Inflammatory macrophage treated with lipopolysaccharide for 4 hours (primary cell): ENCODE results near the gene WDR91.
"Not testable (repeated sequence)": the region's sequence is repeated elsewhere in the genome, so short reads cannot be mapped to it uniquely, and the experiment has no call there.

ENCODE experiments used
- DNase-seq: peaks from one replicate; pipeline ENCODE4 v3.0.0-alpha.2; 2020

WDR91 gene

DNA sequence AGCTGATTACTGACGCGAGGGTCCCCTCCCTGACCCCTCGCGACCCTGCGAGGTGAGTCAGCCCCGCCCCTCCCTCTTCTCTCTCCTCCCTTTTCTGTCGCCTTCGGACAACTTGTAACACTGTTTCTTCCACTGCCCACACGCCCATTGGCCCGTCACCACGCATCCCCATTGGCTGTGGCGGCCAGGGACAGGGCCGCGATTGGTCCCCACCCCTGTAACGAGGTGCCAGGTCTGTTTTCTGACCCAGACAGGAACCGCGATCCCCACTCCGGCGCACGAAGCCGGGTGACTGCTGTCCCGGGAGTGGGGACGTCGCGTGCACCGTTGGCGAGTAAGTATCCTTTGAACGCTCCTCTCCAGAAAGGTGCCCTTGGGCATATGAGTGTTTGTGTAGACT lies 22.2 kb upstream of the WDR91 start, which contains the start of gene STRA8:
Gene STRA8 (plus strand): TSS at position 269 of the 400 bp plus-strand sequence. CDS start 6,687 bp downstream, outside the sequence.
- no peak for DNase-seq

DNA sequence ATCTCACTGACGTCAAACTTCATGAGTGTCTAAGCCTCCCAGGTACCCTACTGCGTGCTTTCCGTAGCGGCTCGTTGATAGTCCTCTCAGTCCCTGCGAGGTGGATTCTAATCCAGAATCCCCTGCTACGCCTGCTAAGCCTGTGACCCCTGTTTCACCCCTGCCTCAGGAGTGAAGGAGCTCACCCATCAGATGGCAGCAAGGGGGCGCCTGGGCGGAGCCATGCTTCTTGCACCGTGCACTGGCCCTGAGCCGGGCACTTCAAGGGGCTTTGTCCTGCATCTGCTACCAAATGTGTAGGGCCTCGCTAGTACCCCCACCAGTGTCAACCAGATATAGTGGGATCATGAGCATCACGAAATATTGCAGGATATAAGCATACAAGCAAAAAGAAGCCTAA lies 21.4 kb upstream of the WDR91 start:
- no peak for DNase-seq

- no peak for DNase-seq
Measured at GRCh38 chr7:135232087-135232486, 20.8 kb upstream of the WDR91 start.

DNA sequence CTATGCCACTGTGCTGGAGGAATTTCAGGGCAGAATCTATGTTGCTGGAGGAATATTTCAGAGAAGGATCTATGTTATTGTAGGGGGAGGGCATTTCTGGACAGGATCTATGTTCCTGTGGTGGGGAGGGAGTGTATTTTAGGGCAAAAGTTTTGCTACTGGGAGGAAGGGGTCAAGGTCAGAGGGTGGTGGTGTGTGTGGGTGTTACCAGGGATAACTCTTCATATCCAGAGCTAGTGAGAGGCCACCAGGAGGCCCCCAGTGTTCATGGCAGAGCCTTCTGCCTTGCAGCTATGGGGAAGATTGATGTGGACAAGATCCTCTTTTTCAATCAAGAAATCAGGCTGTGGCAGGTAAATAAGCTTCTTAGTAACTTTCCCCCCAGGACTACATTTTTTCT lies 20.4 kb upstream of the WDR91 start:
- no peak for DNase-seq

DNA sequence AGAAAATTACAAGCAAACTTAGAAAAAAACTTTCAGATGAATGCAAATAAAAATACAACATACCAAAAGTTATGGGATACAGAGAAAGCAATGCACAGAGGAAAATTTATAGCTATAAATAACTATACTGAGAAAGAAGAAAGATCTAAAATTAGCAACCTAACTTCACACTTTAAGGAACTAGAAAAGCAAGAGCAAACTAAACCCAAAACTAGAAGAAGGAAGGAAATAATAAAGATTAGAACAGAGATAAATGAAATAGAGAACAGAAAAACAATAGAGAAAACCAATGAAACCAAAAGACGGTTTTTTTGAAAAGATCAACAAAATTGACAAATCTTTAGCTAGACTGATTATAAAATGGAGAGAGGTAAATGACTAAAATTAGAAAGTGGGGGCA lies 12.7 kb upstream of the WDR91 start:
- peak; percentile 65 for DNase-seq

GRCh38 chr7:135217645-135218509 lies 6.6 kb upstream of the WDR91 start:
- DNase-seq: no peak

DNA sequence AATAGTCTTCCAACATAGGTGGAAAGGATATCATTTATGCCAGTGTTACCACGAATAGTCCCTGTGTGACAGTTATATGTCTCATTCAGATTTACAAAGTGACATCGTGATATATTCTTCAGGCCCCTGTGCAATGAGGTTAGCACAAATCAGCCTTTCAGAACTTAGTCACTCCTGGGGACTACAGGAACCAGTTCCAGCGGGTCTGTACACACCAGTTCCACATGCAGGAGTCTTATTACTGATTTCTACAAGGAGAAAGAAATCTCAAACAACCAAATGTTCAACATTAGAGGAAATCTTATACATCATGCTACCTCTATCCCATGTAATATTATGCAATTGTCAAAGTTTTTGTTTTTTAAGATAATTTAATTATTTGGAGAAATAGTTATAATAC lies 4.4 kb upstream of the WDR91 start:
- DNase-seq: no peak

DNA sequence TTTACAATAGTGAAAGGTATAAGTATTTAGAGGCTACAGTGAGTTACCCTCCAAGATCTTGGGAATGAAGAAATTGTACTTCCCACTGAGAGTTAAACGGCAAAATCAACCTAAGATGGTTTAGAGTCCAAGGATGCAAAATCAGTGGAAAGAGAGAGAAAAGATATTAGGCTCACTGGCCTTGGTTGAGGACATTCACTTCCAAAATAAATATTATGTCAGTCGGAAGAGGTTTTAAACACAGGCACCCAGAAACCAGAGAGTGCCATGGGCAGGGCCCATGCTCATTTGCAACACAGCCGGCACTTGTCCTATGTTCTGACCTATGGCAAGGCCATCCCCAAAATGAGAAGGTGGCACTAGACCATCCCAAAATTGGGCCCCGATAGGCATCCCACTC lies 3.9 kb upstream of the WDR91 start:
- no peak for DNase-seq

DNA sequence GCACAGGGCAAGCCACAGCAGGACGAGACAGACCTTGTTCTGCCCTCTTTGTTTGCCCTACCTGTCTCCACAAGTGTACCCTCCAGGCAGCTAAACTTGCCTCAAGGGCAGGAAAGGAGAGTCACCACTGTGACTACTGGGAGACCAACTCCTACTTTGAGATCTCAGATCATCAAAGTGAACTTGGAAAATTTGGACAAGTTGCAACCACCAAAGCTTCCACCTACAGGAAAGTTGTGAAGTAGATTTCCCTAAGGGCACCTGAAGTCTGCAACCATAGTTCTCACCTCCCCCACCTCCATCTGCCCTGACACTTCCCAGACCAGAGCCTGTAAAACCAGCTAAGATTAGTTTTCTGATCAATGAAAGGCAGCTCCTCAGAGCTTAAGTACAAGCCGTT lies 2.5 kb upstream of the WDR91 start:
- DNase-seq: no peak

GRCh38 chr7:135211946-135212685 lies 790 bp upstream of the WDR91 start:
- not testable (repeated sequence) for DNase-seq

DNA sequence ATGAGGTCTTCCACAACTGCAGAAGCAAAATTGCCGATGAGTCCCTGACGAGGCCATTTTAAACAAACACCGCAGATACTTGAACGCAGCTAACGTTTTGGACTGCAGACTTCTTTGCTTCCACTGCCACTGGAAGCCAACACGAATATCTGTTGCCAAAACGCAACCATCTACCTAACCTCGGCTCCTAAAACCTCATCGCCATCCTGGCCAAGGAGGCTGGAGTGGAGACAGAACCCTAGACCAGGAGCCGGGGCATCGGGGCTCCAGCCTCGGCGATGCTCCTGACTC lies 493 bp downstream of the WDR91 start:
- DNase-seq: no peak

GRCh38 chr7:135209225-135209834 lies 2.0 kb downstream of the WDR91 start:
- DNase-seq: peak; percentile 60

DNA sequence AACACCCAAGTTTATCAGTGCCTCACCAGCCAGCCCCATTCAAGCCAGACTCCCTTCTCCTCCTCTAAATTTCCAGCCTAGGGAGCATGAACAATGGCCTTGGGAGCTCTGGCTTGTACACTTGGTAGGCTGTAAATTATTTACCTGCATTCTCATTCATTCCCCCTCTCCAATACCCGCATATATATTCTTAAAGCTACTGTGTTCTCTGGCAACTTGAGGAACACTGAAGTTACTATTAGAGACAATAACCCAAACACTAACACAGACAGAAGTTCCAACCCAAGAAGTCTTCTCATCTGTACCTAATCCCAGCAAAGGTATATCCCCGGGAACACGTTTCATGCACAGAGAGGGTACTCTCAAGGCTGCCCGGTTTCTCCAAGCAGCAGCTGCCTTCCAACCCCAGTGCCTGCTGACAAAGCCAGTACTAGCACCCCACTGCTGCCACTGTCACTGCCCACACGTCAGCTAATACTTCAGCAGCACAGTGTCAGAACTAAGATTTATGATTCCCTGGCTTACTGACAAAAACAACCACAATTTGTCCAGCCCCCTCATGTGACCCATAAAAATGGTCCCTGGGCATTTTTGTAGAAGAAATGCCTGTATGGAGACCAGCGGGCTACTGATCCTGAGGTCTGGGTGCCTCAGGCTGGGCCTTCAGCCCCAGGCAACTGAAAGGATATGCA lies 3.1 kb downstream of the WDR91 start:
- DNase-seq: no peak

- no peak for DNase-seq
Measured at GRCh38 chr7:135207406-135208101, 3.8 kb downstream of the WDR91 start.

DNA sequence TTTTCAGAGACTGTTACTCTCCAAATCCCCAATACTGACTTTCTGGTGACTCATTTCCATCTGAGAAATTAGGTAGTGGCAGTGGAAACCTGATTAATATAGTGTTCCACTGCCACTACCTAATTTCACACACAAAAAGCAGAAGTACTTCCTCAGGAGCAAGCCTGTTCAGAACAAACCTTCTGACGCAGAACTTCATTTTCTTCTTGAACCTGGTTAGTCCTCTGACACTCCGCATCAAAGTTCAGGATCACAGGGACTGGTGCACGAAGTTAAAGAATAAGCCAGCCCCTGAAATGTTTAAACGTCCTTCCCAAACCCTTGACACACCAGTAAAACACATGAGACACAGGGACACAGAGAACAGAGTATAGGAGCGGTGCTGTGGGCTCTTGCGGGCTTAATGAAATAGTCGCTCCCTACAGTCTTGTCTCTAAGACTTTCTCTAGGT lies 4.4 kb downstream of the WDR91 start:
- peak; percentile 38 for DNase-seq

- DNase-seq: no peak
Measured at GRCh38 chr7:135205850-135206249, 5.5 kb downstream of the WDR91 start.

DNA sequence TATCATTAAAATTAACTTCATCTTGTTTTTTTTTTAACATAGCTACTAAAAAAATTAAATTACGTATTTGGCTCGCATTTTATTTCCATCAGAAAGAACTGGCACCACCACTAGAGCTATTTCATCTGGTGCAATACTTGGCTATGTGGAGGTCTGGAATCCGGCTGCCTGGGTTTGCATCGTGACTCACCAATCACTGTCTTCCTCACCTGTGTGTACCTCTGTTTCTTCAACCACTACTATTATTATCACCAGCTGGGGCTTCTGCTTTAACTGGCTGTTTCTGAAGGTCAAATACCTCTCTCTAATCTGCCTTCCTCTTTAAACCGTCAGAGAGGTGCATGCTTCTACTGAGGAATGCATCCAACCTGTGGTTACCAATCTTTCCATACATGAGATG lies 6.5 kb downstream of the WDR91 start:
- no peak for DNase-seq

DNA sequence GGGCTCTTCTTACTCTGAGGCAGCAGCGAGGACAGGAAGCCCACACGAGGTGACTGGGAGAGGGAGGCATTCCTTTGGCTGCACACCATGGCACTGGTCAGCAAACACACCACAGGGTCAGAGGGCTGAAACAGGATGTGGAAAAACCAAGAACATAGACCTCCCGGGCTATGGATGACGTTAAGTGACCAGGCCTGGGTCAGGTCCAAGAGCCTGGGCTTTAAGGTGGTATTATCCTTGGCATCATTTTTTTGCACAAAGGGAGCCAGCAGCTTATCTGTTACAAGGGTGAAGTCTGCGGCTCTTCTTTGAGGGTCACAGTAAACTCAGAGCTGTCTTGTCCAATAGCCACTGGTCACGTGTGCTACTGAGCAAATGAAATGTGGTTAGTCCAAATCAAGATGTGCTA lies 7.0 kb downstream of the WDR91 start:
- DNase-seq: no peak

- DNase-seq: no peak
Measured at GRCh38 chr7:135201350-135201749, 10.0 kb downstream of the WDR91 start.

- no peak for DNase-seq
Measured at GRCh38 chr7:135200821-135201331, 10.4 kb downstream of the WDR91 start.

GRCh38 chr7:135199439-135199838 lies 11.9 kb downstream of the WDR91 start:
- DNase-seq: no peak

- DNase-seq: no peak
Measured at GRCh38 chr7:135197906-135198655, 13.2 kb downstream of the WDR91 start.
